NCI-H1694 (cell line): ENCODE measurements around the gene LRP6.
"Not testable (repeated sequence)": the region's sequence is repeated elsewhere in the genome, so short reads cannot be mapped to it uniquely, and the experiment has no call there.

Experiments used
- DNase-seq: peaks from one replicate; lab custom pipeline; 2025; lab: John Stamatoyannopoulos, UW

Gene LRP6

GRCh38 chr12:12265571-12266388 lies 1.1 kb downstream of the LRP6 start:
- no peak for DNase-seq

GRCh38 chr12:12265035-12265434 lies 1.8 kb downstream of the LRP6 start:
- DNase-seq, result no peak

- DNase-seq, result no peak
Observed at GRCh38 chr12:12263909-12264308, 2.9 kb downstream of the LRP6 start.

- not testable (repeated sequence) for DNase-seq
Observed at GRCh38 chr12:12256291-12256757, 10.5 kb downstream of the LRP6 start.

- no peak for DNase-seq
Observed at GRCh38 chr12:12254553-12254952, 12.3 kb downstream of the LRP6 start.

- DNase-seq, result no peak
Observed at GRCh38 chr12:12249216-12250050, 17.4 kb downstream of the LRP6 start.

GRCh38 chr12:12247584-12247983 lies 19.3 kb downstream of the LRP6 start:
- DNase-seq, result no peak

GRCh38 chr12:12244341-12244740 lies 22.5 kb downstream of the LRP6 start:
- no peak for DNase-seq

GRCh38 chr12:12240662-12241340 lies 26.0 kb downstream of the LRP6 start:
- DNase-seq, result no peak

GRCh38 chr12:12239127-12239526 lies 27.7 kb downstream of the LRP6 start:
- no peak for DNase-seq

- DNase-seq, result no peak
Observed at GRCh38 chr12:12238605-12239004, 28.2 kb downstream of the LRP6 start.

- no peak for DNase-seq
Observed at GRCh38 chr12:12236896-12237295, 29.9 kb downstream of the LRP6 start.

GRCh38 chr12:12230275-12230674 lies 36.6 kb downstream of the LRP6 start:
- no peak for DNase-seq

- DNase-seq, result no peak
Observed at GRCh38 chr12:12229556-12230092, 37.2 kb downstream of the LRP6 start.

- no peak for DNase-seq
Observed at GRCh38 chr12:12228402-12228801, 38.4 kb downstream of the LRP6 start.

- DNase-seq, result no peak
Observed at GRCh38 chr12:12226187-12226586, 40.7 kb downstream of the LRP6 start.

- DNase-seq, result no peak
Observed at GRCh38 chr12:12224240-12224940, 42.5 kb downstream of the LRP6 start.

- no peak for DNase-seq
Observed at GRCh38 chr12:12221560-12221959, 45.3 kb downstream of the LRP6 start.

- no peak for DNase-seq
Observed at GRCh38 chr12:12219664-12220063, 47.2 kb downstream of the LRP6 start.

- DNase-seq, result no peak
Observed at GRCh38 chr12:12217018-12217359, 49.9 kb downstream of the LRP6 start.

- no peak for DNase-seq
Observed at GRCh38 chr12:12216349-12217017, 50.4 kb downstream of the LRP6 start.
